ENCODE results near the gene FNDC3B. TPM values are rescaled to one million over a fixed set of nuclear protein-coding genes. Genes with fewer than 3 reads are reported as not detected.

FNDC3B gene
- polyA plus RNA-seq, 1 donor, result 25.9 TPM

DNA sequence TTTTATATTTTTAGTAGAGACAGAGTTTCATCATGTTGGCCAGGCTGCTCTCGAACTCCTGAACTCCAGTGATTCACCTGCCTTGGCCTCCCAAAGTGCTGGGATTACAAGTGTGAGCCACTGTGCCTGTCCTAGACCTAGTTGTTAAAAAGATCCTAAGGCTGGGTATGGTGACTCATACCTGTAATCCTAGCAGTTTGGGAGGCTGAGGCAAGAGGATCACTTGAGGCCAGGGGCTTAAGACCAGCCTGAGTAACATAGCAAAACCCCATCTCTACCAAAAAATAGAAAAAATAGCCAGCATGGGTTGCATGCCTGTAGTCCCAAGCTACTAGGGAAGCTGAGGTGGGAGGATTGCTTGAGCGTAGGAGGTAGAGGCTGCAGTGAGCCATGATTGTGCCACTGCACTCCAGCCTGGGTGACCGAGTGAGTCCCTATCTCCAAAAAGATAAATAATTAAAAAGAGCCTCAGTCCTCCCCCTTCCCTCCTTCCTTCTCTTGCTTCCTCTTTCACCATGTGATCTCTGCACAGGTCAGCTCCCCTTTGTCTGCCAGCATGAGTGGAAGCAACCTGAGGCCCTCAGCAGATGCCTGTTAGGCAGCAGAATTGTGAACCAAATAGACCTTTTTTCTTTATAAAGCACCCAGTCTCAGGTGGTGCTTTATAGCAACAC is 9.8 kb upstream of the FNDC3B start:
- Histone ChIP-seq H3K36me3 (ENCODE audit: control insufficient read depth, insufficient read depth, low read length) (no peaks in the 10 kb centered on the region), H3K4me3 (ENCODE audit: low read length) (no peak overlapping the region), H3K4me1 (ENCODE audit: control insufficient read depth, insufficient read depth, low read length) (no peaks in the 10 kb centered on the region), H3K27ac (ENCODE audit: low read length) (no peak overlapping the region), H3K27me3 (ENCODE audit: control insufficient read depth, insufficient read depth, low read length) (no peaks in the 10 kb centered on the region), H3K9me3 (ENCODE audit: control insufficient read depth, low read depth, low read length) (no peaks in the 10 kb centered on the region)
- no CpG with 5 or more reads among the region's 3 CpGs for WGBS (ENCODE audit: insufficient coverage, low lambda C conversion rate)
- no peak for DNase-seq

DNA sequence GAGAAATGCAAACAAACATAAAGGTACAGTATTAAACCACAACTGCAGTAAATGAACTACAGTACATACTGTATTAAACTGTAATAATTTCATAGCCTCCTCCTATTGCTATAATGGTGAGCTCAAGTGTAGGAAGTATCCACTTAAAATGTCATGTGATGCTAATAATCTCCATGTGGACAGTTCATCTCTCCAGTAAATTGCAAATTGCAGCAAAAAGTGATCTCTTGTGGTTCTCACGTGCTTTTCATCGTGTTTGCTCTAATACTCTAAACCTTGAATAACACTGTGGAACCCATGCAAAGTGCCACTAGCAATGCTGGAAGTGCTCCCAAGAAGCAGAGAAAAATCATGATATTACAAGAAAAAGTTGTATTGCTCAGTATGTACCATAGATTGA is 9.2 kb upstream of the FNDC3B start:
- Histone ChIP-seq H3K27me3 (ENCODE audit: control insufficient read depth, insufficient read depth, low read length) (no peaks in the 10 kb centered on the region), H3K36me3 (ENCODE audit: control insufficient read depth, insufficient read depth, low read length) (no peaks in the 10 kb centered on the region), H3K27ac (ENCODE audit: low read length) (no peak overlapping the region), H3K9me3 (ENCODE audit: control insufficient read depth, low read depth, low read length) (no peaks in the 10 kb centered on the region), H3K4me1 (ENCODE audit: control insufficient read depth, insufficient read depth, low read length) (no peaks in the 10 kb centered on the region), H3K4me3 (ENCODE audit: low read length) (no peak overlapping the region)
- no CpG with 5 or more reads among the region's 2 CpGs for WGBS (ENCODE audit: insufficient coverage, low lambda C conversion rate)
- DNase-seq, result no peak

DNA sequence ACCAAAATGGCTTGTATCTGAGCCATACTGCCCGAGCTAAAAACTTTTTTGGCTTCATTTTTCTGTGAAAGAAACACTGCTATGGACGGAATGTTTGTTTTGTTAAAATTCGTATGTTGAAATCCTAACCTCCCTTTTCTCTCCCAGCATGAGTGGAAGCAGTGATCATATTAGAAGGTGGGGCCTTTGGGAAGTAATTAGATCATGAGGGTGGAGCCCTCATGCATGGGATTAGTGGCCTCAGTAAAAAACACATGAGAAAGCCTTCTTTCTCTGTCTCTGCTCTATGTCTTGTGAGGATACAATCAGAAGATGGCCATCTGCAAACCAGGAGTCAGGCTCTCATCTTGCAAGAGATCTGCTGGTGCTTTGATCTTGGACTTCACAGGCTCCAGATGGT is 7.4 kb upstream of the FNDC3B start:
- Histone ChIP-seq H3K27me3 (ENCODE audit: control insufficient read depth, insufficient read depth, low read length) (no peaks in the 10 kb centered on the region), H3K4me3 (ENCODE audit: low read length) (no peak overlapping the region), H3K27ac (ENCODE audit: low read length) (no peak overlapping the region), H3K4me1 (ENCODE audit: control insufficient read depth, insufficient read depth, low read length) (no peaks in the 10 kb centered on the region), H3K9me3 (ENCODE audit: control insufficient read depth, low read depth, low read length) (no peaks in the 10 kb centered on the region), H3K36me3 (ENCODE audit: control insufficient read depth, insufficient read depth, low read length) (no peaks in the 10 kb centered on the region)
- DNase-seq, result no peak
- WGBS (ENCODE audit: insufficient coverage, low lambda C conversion rate), result no CpG with 5 or more reads among the region's 3 CpGs

DNA sequence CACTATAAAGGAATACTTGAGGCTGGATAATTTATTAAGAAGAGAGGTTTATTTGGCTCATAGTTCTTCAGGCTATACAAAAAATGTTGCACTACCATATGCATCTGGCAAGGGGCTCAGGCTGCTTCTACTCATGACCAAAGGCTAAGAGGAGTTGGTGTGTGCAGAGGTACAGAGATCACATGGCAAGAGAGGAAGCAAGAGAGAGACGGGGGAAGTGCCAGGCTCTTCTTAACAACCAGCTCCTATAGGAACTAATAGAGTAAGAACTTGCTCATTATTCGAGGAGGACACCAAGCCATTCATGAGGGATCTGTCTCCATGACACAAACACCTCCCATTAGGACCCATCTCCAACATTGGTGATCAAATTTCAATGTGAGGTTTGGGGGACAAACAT is 6.0 kb upstream of the FNDC3B start:
- Histone ChIP-seq H3K9me3 (ENCODE audit: control insufficient read depth, low read depth, low read length) (no peaks in the 10 kb centered on the region), H3K4me1 (ENCODE audit: control insufficient read depth, insufficient read depth, low read length) (no peaks in the 10 kb centered on the region), H3K27ac (ENCODE audit: low read length) (no peak overlapping the region), H3K4me3 (ENCODE audit: low read length) (no peak overlapping the region), H3K27me3 (ENCODE audit: control insufficient read depth, insufficient read depth, low read length) (no peaks in the 10 kb centered on the region), H3K36me3 (ENCODE audit: control insufficient read depth, insufficient read depth, low read length) (no peaks in the 10 kb centered on the region)
- no peak for DNase-seq
- no CpG with 5 or more reads among the region's 2 CpGs for WGBS (ENCODE audit: insufficient coverage, low lambda C conversion rate)

DNA sequence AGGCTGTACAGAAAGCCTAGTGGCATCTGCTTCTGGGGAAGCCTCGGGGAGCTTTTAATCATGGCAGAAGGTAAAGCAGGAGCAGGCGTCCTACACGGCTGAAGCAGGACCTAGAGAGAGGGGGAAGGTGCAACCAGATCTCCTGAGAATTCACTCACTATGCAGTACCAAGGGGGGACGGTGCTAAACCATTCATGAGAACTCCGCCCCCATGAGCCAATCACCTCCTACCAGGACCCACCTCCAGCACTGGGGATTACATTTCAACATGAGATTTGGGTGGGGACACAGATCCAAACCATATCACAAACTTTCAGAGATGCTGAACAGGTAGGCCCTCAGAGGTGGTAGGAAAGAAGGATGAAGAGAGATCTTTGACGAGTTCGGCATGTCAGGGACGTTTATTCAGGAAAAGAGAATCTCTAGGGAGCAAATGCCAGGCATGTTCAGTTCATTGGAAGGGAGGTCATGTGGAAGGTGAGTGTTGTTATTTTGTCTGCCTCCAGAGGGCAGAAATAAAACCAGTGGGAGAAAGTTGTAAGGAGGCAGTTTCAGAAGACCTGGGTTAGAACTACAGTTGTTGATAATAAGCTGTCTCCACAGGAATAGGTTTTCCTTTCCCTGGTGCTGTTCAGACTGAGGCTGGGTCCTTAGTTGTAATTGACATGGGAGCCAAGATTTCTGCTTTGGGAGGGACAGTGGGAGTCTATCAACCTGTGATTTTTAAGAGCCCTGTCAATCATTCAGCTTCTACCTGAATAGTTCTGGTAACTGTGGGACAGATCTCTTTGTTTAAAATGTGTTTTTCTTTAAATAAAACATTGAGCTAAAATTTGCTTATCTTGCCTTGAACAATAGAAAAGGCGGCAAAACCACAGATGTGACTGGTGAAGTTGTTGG is 4.3 kb upstream of the FNDC3B start:
- Histone ChIP-seq H3K4me3 (ENCODE audit: low read length) (no peak overlapping the region), H3K27me3 (ENCODE audit: control insufficient read depth, insufficient read depth, low read length) (no peaks in the 10 kb centered on the region), H3K36me3 (ENCODE audit: control insufficient read depth, insufficient read depth, low read length) (no peaks in the 10 kb centered on the region), H3K4me1 (ENCODE audit: control insufficient read depth, insufficient read depth, low read length) (peaks cover 6% of the 10 kb centered on the region), H3K27ac (ENCODE audit: low read length) (no peak overlapping the region), H3K9me3 (ENCODE audit: control insufficient read depth, low read depth, low read length) (no peaks in the 10 kb centered on the region)
- DNase-seq, result peak; percentile 43 to 62
- 83% methylated on average over 3 of the region's 9 CpGs for WGBS (ENCODE audit: insufficient coverage, low lambda C conversion rate)

DNA sequence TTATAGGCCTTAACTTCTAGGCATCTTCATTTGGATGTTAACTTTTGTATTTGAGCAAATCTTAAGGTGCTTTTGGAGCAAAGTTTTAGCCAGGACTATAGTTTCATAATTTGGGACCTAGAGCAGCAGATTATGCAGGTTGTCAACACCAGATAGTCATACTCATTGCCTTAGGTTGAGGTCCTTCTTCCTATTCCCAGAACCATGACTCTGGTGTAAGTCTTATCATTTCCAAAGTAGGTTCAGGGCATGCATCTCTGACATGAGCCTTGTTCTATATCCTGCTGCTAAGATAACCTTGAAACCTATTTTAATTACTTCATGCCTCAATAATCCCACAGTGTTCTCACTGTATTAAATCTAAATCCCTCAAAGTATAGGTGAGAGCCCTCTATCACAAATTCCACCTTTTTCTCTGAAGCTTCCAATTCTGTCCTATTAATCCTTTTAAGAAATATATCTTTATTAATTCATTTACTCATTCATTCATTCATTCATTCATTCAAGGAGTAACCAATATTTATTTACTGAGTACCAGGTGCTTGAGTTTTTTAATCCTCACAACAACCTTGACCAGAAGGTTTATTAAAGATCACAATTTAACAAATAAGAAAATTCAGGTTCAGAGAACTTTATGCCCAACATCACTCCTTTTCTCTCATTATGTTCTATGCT is 2.7 kb upstream of the FNDC3B start:
- no peaks in the 10 kb centered on the region for H3K9me3 ChIP-seq (ENCODE audit: control insufficient read depth, low read depth, low read length)

DNA sequence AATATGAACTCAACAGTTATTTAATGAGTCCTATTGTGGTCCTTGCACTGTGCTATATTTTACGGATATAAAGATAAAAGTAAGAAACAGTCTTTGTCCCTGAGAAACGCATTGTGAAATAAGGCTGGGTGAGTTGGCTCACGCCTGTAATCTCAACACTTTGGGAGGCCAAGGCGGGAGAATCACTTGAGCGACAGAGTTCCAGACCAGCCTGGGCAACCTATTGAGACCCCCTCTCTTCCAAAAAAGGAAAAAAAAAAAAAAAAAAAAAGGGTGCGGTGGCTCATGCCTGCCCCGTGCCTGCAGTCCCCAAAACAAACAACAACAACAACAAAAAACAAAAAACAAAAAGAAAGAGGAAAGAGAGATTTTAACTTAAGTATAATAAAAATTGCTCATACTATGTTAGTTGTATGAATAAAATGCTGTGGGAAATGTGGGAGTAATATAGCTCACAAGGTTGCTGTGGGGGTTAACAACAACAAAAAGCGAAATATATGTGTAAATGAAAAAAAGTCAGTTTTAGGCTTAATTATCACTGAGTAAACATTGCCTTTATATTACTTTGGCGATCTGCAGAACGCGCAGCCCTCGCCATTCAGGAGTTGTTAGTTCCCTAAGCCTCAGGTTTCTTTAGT is 461 bp upstream of the FNDC3B start:
- H3K4me1 ChIP-seq (ENCODE audit: control insufficient read depth, insufficient read depth, low read length), result peaks cover 9% of the 10 kb centered on the region
- 18% methylated on average over 3 of the region's 12 CpGs for WGBS (ENCODE audit: insufficient coverage, low lambda C conversion rate)
- H3K27me3 ChIP-seq (ENCODE audit: control insufficient read depth, insufficient read depth, low read length), result no peaks in the 10 kb centered on the region
- H3K36me3 ChIP-seq (ENCODE audit: control insufficient read depth, insufficient read depth, low read length), result no peaks in the 10 kb centered on the region
- peak; percentile 44 to 78 for DNase-seq
- peak overlapping the region; percentile 96 for H3K4me3 ChIP-seq (ENCODE audit: low read length)
- H3K27ac ChIP-seq (ENCODE audit: low read length), result peak overlapping the region; percentile 95
- H3K9me3 ChIP-seq (ENCODE audit: control insufficient read depth, low read depth, low read length), result no peaks in the 10 kb centered on the region

More for the DNA sequence above, 2.7 kb upstream of the FNDC3B start:
- H3K27me3 ChIP-seq (ENCODE audit: control insufficient read depth, insufficient read depth, low read length), result no peaks in the 10 kb centered on the region
- no peaks in the 10 kb centered on the region for H3K36me3 ChIP-seq (ENCODE audit: control insufficient read depth, insufficient read depth, low read length)
- H3K27ac ChIP-seq (ENCODE audit: low read length), result no peak overlapping the region
- DNase-seq, result no peak
- H3K4me3 ChIP-seq (ENCODE audit: low read length), result no peak overlapping the region
- peaks cover 8% of the 10 kb centered on the region for H3K4me1 ChIP-seq (ENCODE audit: control insufficient read depth, insufficient read depth, low read length)

DNA sequence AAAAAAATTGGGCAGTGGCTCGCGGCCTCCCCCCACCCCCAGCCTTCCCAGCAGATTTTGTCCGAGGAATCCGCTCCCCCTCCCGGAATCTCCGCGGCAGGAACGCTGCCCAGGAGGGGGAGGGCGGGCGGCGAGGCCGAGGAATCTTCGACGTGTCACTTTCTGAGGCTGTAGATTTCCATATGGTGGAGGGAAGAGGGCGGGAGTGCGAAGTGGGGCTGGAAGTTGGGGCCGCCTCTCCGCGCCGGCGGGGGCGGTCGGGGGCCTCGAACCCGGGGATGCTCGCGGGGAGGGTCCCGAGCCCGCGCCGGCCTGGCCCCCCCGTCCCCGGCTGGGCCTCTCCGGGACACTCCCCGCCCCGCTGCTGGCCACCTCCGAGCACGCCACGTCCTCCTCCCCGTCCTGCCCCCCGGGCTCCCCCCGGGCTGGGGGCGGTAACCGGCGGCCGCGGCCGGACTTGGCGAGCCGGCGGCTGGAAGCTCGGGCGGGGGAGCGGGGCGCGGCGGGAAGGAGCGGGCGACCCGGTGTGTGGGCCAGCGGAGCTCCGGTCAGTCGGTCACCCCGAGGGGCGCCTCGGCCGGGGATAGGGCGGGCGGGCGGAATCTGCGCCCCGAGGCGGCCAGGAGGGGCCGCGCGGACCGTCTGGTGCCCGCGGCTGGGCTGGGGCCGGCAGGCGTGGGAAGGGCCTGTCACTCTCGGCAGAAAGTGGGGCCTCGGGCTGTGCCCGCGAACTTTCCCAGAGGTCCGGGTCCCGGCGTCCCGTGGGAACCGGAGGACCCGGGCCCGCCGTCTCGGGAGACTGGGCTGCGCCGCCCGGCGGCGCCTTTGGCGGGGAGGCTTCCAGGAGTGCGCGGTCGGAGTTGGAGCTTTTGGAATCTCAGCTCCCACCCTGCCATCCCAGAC is 951 bp downstream of the FNDC3B start:
- H3K4me3 ChIP-seq (ENCODE audit: low read length), result peak overlapping the region; percentile 96
- no peaks in the 10 kb centered on the region for H3K36me3 ChIP-seq (ENCODE audit: control insufficient read depth, insufficient read depth, low read length)
- peak overlapping the region; percentile 95 for H3K27ac ChIP-seq (ENCODE audit: low read length)
- no CpG with 5 or more reads among the region's 103 CpGs for WGBS (ENCODE audit: insufficient coverage, low lambda C conversion rate)
- H3K27me3 ChIP-seq (ENCODE audit: control insufficient read depth, insufficient read depth, low read length), result no peaks in the 10 kb centered on the region
- peaks cover 9% of the 10 kb centered on the region for H3K4me1 ChIP-seq (ENCODE audit: control insufficient read depth, insufficient read depth, low read length)
- no peaks in the 10 kb centered on the region for H3K9me3 ChIP-seq (ENCODE audit: control insufficient read depth, low read depth, low read length)
- DNase-seq, result peak; percentile 67 to 84

DNA sequence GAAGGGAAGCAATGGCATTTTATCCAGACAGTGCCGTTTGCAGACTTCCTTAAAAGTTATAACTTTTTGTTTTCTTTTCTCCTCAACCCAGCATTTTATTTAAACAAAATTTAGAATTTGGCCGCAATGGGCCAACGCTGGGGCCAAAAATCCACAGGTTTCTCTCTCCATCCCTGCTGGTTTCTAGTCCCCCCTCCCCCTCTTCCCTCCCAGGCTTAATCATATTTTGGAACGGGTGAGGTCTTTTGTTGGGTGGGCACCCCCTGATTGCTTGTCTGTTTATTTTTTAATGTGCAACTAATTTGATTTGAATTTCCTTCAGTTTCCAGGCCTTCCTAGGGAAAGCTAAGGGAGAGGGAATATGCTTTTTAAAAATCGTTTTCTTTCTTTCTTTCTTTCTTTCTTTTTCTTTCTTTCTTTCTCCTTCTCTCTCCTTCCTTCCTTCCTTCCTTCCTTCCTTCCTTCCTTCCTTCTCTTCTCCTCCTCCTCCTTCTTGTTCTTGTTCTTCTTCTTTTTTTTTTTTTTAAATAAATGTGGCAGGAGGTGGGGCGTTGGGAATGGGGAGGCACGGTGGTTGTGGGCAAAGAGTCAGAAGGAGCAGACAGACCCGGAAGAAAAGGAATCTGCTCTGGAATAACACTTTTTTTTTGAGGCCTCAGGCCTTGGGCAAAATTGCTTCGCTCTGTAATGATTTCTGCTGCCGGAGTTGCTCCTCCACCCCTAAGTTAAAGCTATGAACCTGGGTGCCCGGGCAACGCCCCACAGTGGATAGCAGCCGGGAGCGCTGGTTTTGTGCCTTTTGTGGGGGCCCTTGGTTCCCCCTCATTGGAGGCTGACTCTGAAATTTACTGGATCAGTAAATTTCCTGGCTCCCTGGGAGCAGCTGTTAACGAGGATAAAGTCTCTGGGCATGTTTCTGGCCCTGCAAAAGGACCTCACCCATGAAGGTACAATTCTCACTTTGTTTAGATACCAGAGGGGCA is 1.9 kb downstream of the FNDC3B start:
- no peaks in the 10 kb centered on the region for H3K9me3 ChIP-seq (ENCODE audit: control insufficient read depth, low read depth, low read length)
- peak overlapping the region; percentile 96 for H3K4me3 ChIP-seq (ENCODE audit: low read length)
- H3K4me1 ChIP-seq (ENCODE audit: control insufficient read depth, insufficient read depth, low read length), result peaks cover 9% of the 10 kb centered on the region
- no peaks in the 10 kb centered on the region for H3K27me3 ChIP-seq (ENCODE audit: control insufficient read depth, insufficient read depth, low read length)
- WGBS (ENCODE audit: insufficient coverage, low lambda C conversion rate), result 15% methylated on average over 2 of the region's 15 CpGs
- DNase-seq, result peak; percentile 7 to 60
- H3K27ac ChIP-seq (ENCODE audit: low read length), result peak overlapping the region; percentile 71
- H3K36me3 ChIP-seq (ENCODE audit: control insufficient read depth, insufficient read depth, low read length), result no peaks in the 10 kb centered on the region
